ENCODE measurements around the gene NUAK1. TPM values are rescaled to one million over a fixed set of nuclear protein-coding genes. Genes with fewer than 3 reads are reported as not detected.

The NUAK1 gene
- total and polyA plus RNA-seq, 2 donors (not counting 1 experiment from before 2014, with no cell fraction given) = 5.1 to 20.7 TPM

DNA sequence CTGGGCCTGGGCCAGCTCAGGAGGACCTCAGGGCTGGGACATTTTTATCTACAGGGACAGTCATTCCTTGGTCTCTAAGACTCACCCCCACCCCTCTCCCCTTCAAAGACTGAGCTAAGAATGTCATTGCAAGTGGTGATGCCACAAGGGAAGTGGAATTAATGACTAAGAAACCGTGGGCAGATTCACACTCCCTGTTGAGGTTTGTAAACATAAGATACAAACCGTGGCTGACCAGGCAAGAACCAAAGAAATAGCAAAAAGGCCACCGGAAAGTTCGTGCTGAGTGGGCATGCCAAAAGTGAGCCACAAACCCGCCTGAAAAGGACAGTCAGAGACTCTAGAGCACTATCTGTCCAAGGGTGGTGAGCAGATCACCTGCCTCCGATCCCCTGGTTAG is 25.7 kb downstream of the NUAK1 start:
- Histone ChIP-seq H4K20me1 (ENCODE audit: control insufficient read depth, extremely low read depth, insufficient read depth, low read length) (no peaks in the 10 kb centered on the region), H3K27me3 (ENCODE audit: control insufficient read depth, insufficient read depth, low read length) (no peaks in the 10 kb centered on the region), H3K27ac (ENCODE audit: insufficient read depth, low read length) (no peak overlapping the region), H3K79me2 (ENCODE audit: control insufficient read depth, insufficient read depth, low read length) (no peaks in the 10 kb centered on the region), H2AFZ (ENCODE audit: low read length) (no peak overlapping the region), H3K4me3 (replicated peaks in 1 of 4; ENCODE audit: control extremely low read depth in 1 of 4, insufficient read depth in 1 of 4, low read depth in 3 of 4, low read length in 4 of 4) (no peak overlapping the region), H3K4me2 (ENCODE audit: extremely low read depth, insufficient read depth, low read length) (no peak overlapping the region), H3K9me3 (ENCODE audit: control insufficient read depth, insufficient read depth, low read depth, low read length) (no peaks in the 10 kb centered on the region), H3K4me1 (ENCODE audit: control insufficient read depth, extremely low read depth, insufficient read depth, low read length) (peaks cover 14% of the 10 kb centered on the region), H3K9ac (ENCODE audit: insufficient read depth, low read length) (no peak overlapping the region), H3K36me3 (ENCODE audit: control insufficient read depth, insufficient read depth, low read length) (no peaks in the 10 kb centered on the region)
- peak in 1 of 2 donors; percentile 86 for DNase-seq (ENCODE audit: low read depth in 2 of 2)
- TF ChIP-seq, protein P1, sequence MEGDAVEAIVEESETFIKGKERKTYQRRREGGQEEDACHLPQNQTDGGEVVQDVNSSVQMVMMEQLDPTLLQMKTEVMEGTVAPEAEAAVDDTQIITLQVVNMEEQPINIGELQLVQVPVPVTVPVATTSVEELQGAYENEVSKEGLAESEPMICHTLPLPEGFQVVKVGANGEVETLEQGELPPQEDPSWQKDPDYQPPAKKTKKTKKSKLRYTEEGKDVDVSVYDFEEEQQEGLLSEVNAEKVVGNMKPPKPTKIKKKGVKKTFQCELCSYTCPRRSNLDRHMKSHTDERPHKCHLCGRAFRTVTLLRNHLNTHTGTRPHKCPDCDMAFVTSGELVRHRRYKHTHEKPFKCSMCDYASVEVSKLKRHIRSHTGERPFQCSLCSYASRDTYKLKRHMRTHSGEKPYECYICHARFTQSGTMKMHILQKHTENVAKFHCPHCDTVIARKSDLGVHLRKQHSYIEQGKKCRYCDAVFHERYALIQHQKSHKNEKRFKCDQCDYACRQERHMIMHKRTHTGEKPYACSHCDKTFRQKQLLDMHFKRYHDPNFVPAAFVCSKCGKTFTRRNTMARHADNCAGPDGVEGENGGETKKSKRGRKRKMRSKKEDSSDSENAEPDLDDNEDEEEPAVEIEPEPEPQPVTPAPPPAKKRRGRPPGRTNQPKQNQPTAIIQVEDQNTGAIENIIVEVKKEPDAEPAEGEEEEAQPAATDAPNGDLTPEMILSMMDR (conservative IDR thresholded peaks at IDR 0.05 in 1 of 2, IDR thresholded peaks at IDR 0.05 in 1 of 2; ENCODE audit: low read depth in 1 of 2, low read length in 2 of 2) = no peak
- no peak for TF ChIP-seq EZH2 (IDR thresholded peaks at IDR 0.05; ENCODE audit: low read length, missing control alignments)

DNA sequence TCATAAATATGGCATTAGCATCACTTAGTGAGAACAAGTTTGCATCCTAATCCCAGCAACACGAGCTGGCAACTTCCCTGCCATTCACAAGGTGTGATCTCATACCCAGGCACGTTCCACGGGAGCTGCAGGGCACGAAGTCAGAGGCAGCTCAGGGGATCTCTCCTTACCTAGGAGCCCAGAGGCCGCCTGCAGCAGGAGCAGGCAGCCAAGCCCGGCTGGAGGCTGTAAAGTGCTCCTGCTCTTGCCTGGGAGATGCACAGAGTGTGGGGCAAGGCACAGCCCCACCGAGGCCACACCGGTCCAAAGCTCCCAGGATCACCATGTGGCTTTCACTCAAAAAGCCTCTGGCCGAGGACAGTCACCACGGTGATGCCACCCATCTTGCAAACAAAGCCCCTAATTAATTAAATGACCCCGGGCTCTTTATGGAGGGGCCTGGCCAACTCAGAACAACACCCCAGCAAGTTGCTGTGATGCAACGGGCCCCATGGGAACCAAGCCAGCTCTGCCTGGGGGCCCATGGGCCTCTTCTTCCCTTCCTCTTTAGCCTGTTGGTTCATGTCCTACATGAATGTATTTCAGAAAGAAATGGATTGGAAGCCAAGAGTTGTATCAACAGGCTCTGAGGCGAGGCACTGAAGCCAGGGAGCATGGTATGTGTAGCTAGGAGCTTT is 26.5 kb downstream of the NUAK1 start:
- Histone ChIP-seq H3K9me3 (ENCODE audit: control insufficient read depth, insufficient read depth, low read depth, low read length) (no peaks in the 10 kb centered on the region), H3K36me3 (ENCODE audit: control insufficient read depth, insufficient read depth, low read length) (no peaks in the 10 kb centered on the region), H2AFZ (ENCODE audit: low read length) (no peak overlapping the region), H3K9ac (ENCODE audit: insufficient read depth, low read length) (no peak overlapping the region), H3K4me1 (ENCODE audit: control insufficient read depth, extremely low read depth, insufficient read depth, low read length) (peaks cover 17% of the 10 kb centered on the region), H4K20me1 (ENCODE audit: control insufficient read depth, extremely low read depth, insufficient read depth, low read length) (no peaks in the 10 kb centered on the region), H3K79me2 (ENCODE audit: control insufficient read depth, insufficient read depth, low read length) (no peaks in the 10 kb centered on the region), H3K4me2 (ENCODE audit: extremely low read depth, insufficient read depth, low read length) (no peak overlapping the region), H3K27ac (ENCODE audit: insufficient read depth, low read length) (no peak overlapping the region), H3K27me3 (ENCODE audit: control insufficient read depth, insufficient read depth, low read length) (no peaks in the 10 kb centered on the region), H3K4me3 (replicated peaks in 1 of 4; ENCODE audit: control extremely low read depth in 1 of 4, insufficient read depth in 1 of 4, low read depth in 3 of 4, low read length in 4 of 4) (no peak overlapping the region)
- peak in 1 of 2 donors; percentile 48 for DNase-seq (ENCODE audit: low read depth in 2 of 2)
- TF ChIP-seq, protein P1 (conservative IDR thresholded peaks at IDR 0.05 in 1 of 2, IDR thresholded peaks at IDR 0.05 in 1 of 2; ENCODE audit: low read depth in 1 of 2, low read length in 2 of 2) = no peak
- TF ChIP-seq EZH2 (IDR thresholded peaks at IDR 0.05; ENCODE audit: low read length, missing control alignments) = no peak

DNA sequence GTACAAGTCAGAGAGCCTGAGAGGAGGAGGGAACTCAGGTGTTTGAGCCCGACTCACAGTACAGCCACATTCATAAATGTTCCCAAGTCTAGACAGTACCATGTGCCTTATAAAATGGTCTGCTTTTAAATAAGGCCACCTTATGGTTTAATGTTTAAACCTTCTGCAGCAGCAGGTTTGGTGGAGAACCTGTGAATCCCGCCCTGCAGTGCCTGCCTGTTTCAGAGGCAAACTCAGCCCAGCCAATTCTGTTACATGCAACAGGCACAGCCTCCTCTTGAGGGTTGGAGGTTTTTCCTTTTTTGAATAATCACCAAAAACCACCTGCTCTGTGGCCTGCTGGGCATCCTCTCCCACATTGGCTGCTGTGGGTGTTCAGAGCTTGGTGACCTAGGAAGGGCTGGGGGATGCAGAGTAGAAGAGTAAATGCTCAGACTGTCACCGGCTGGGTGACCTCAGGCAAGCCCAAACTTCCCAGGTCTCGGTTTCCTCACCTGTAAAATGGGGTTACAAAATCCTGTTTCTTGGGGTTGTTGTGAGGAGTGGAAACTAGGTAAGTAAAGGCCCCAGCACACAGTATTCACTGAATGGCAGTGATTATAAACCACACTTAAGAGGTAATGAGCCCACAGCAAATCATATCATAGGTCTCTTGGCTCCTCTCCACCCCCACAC is 28.0 kb downstream of the NUAK1 start:
- DNase-seq (ENCODE audit: low read depth in 2 of 2) = no peak
- Histone ChIP-seq H3K9me3 (ENCODE audit: control insufficient read depth, insufficient read depth, low read depth, low read length) (no peaks in the 10 kb centered on the region), H3K4me2 (ENCODE audit: extremely low read depth, insufficient read depth, low read length) (no peak overlapping the region), H4K20me1 (ENCODE audit: control insufficient read depth, extremely low read depth, insufficient read depth, low read length) (no peaks in the 10 kb centered on the region), H3K4me3 (replicated peaks in 1 of 4; ENCODE audit: control extremely low read depth in 1 of 4, insufficient read depth in 1 of 4, low read depth in 3 of 4, low read length in 4 of 4) (no peak overlapping the region), H2AFZ (ENCODE audit: low read length) (no peak overlapping the region), H3K36me3 (ENCODE audit: control insufficient read depth, insufficient read depth, low read length) (no peaks in the 10 kb centered on the region), H3K4me1 (ENCODE audit: control insufficient read depth, extremely low read depth, insufficient read depth, low read length) (peaks cover 23% of the 10 kb centered on the region), H3K27me3 (ENCODE audit: control insufficient read depth, insufficient read depth, low read length) (no peaks in the 10 kb centered on the region), H3K79me2 (ENCODE audit: control insufficient read depth, insufficient read depth, low read length) (no peaks in the 10 kb centered on the region), H3K27ac (ENCODE audit: insufficient read depth, low read length) (no peak overlapping the region), H3K9ac (ENCODE audit: insufficient read depth, low read length) (no peak overlapping the region)
- TF ChIP-seq, protein P1 (conservative IDR thresholded peaks at IDR 0.05 in 1 of 2, IDR thresholded peaks at IDR 0.05 in 1 of 2; ENCODE audit: low read depth in 1 of 2, low read length in 2 of 2) = no peak
- TF ChIP-seq EZH2 (IDR thresholded peaks at IDR 0.05; ENCODE audit: low read length, missing control alignments) = no peak
